Smooth muscle cell (in vitro differentiated cells): ENCODE results near the gene NHLRC2. TPM values are rescaled to one million over a fixed set of nuclear protein-coding genes. Genes with fewer than 3 reads are reported as not detected.

Experiments
- DNase-seq: peaks from one replicate; lab custom pipeline; 2025; ENCODE audit not compliant: unreplicated experiment; lab: John Stamatoyannopoulos, UW
- H2AFZ ChIP-seq: fragments of 200-600 bp; sonication (generic); 2 replicates; pipeline ENCODE4 v1.6.0; 2016; ENCODE audit warnings: antibody characterized with exemption, low read depth, mild to moderate bottlenecking
- H3F3A ChIP-seq: fragments of 200-600 bp; sonication (generic); 2 replicates; pipeline ENCODE4 v1.6.0; 2017; ENCODE audit warnings: antibody characterized with exemption, low read depth
- H3K27ac ChIP-seq: fragments of 200-600 bp; sonication (generic); 2 replicates; pipeline ENCODE4 v1.5.1; 2016; ENCODE audit warnings: low read depth, mild to moderate bottlenecking
- H3K27me3 ChIP-seq: fragments of 200-600 bp; sonication (generic); 2 replicates; pipeline ENCODE4 v1.6.1; 2016; ENCODE audit warnings: low read depth, mild to moderate bottlenecking
- H3K36me3 ChIP-seq: fragments of 200-600 bp; sonication (generic); 2 replicates; pipeline ENCODE4 v1.5.1; 2016; ENCODE audit warnings: low read depth
- H3K4me1 ChIP-seq: fragments of 200-600 bp; sonication (generic); 2 replicates; pipeline ENCODE4 v1.5.1; 2016; ENCODE audit warnings: low read depth
- H3K4me2 ChIP-seq: fragments of 200-600 bp; sonication (generic); 2 replicates; pipeline ENCODE4 v1.6.0; 2016; ENCODE audit warnings: mild to moderate bottlenecking
- H3K4me3 ChIP-seq: fragments of 200-600 bp; sonication (generic); 2 replicates; pipeline ENCODE4 v1.5.1; 2016; ENCODE audit warnings: mild to moderate bottlenecking
- H3K79me2 ChIP-seq: fragments of 200-600 bp; sonication (generic); 2 replicates; pipeline ENCODE4 v1.6.0; 2016; ENCODE audit warnings: low read depth, mild to moderate bottlenecking
- H3K9ac ChIP-seq: fragments of 200-600 bp; sonication (generic); 2 replicates; pipeline ENCODE4 v1.6.0; 2016; ENCODE audit warnings: low read depth
- H3K9me3 ChIP-seq: fragments of 200-600 bp; sonication (generic); replicated peaks from 2 replicates; pipeline ENCODE4 v1.5.1; 2016; ENCODE audit warnings: low read depth
- H4K20me1 ChIP-seq: fragments of 200-600 bp; sonication (generic); 2 replicates; pipeline ENCODE4 v1.6.0; 2016; ENCODE audit warnings: low read depth
- CTCF ChIP-seq: fragments of 200-600 bp; sonication (generic); IDR thresholded peaks from 2 replicates; pipeline ENCODE4 v1.5.1; 2017; ENCODE audit warnings: borderline replicate concordance, mild to moderate bottlenecking, antibody characterized with exemption; ENCODE audit not compliant: insufficient read depth, poor library complexity, severe bottlenecking
- WGBS: methylation state at CpG from one replicate; pipeline ENCODE4 v1.1.7; 2016; ENCODE audit warnings: low lambda C conversion rate; 5-methylcytosine and 5-hydroxymethylcytosine counted together
- polyA plus RNA-seq: library from polyadenylated mRNA; unstranded; fragments of >200 nt; fragmentation: Nextera tagmentation; extraction: Ambion mirVana; gene quantifications from 2 replicates; pipeline ENCODE4 v1.2.1, GENCODE V29; 2016
- total RNA-seq: library from RNA; depleted of rRNA; stranded (reverse); fragments of >200 nt; gene quantifications from 2 replicates; pipeline ENCODE4 v1.2.3, GENCODE V29; 2014

The NHLRC2 gene
- total and polyA plus RNA-seq, 2 experiments from 2014 or later: 5.1 to 14.4 TPM

GRCh38 chr10:113895018-113895417 is 40.6 kb downstream of the NHLRC2 start:
- H3K4me2 ChIP-seq: no peak overlapping the region
- no peaks in the 10 kb centered on the region for H3K79me2 ChIP-seq
- no peak overlapping the region for H3K4me3 ChIP-seq
- no peak for DNase-seq
- peaks cover 11% of the 10 kb centered on the region for H4K20me1 ChIP-seq
- H3F3A ChIP-seq: no peaks in the 10 kb centered on the region
- no peak overlapping the region for H3K9ac ChIP-seq
- no peaks in the 10 kb centered on the region for H3K4me1 ChIP-seq
- no peaks in the 10 kb centered on the region for H3K9me3 ChIP-seq
- TF ChIP-seq CTCF: no peak
- H2AFZ ChIP-seq: no peak overlapping the region
- no peak overlapping the region for H3K27ac ChIP-seq
- H3K36me3 ChIP-seq: no peaks in the 10 kb centered on the region
- no peaks in the 10 kb centered on the region for H3K27me3 ChIP-seq

GRCh38 chr10:113897693-113898618 is 43.5 kb downstream of the NHLRC2 start:
- H3K27me3 ChIP-seq: no peaks in the 10 kb centered on the region
- peaks cover 4% of the 10 kb centered on the region for H3K36me3 ChIP-seq
- peaks cover 6% of the 10 kb centered on the region for H4K20me1 ChIP-seq
- no peak overlapping the region for H3K9ac ChIP-seq
- H3K79me2 ChIP-seq: no peaks in the 10 kb centered on the region
- no peaks in the 10 kb centered on the region for H3K9me3 ChIP-seq
- no peak for DNase-seq
- no peak for TF ChIP-seq CTCF
- 92% methylated on average over 6 of the region's 6 CpGs for WGBS
- no peaks in the 10 kb centered on the region for H3K4me1 ChIP-seq
- no peak overlapping the region for H2AFZ ChIP-seq
- no peak overlapping the region for H3K4me2 ChIP-seq
- no peak overlapping the region for H3K27ac ChIP-seq
- no peaks in the 10 kb centered on the region for H3F3A ChIP-seq
- H3K4me3 ChIP-seq: no peak overlapping the region

- Histone ChIP-seq H3K27ac (no peak overlapping the region), H3K36me3 (peaks cover 11% of the 10 kb centered on the region), H3K79me2 (no peaks in the 10 kb centered on the region), H3K9me3 (no peaks in the 10 kb centered on the region), H3F3A (no peaks in the 10 kb centered on the region), H3K27me3 (no peaks in the 10 kb centered on the region), H3K4me3 (no peak overlapping the region), H3K4me2 (no peak overlapping the region), H3K9ac (no peak overlapping the region), H4K20me1 (peaks cover 4% of the 10 kb centered on the region), H2AFZ (no peak overlapping the region), H3K4me1 (no peaks in the 10 kb centered on the region)
- no peak for TF ChIP-seq CTCF
- WGBS: 86% methylated on average over 2 of the region's 2 CpGs
- no peak for DNase-seq
These were observed 45.6 kb downstream of the NHLRC2 start for GRCh38 chr10:113899952-113900598.

- Histone ChIP-seq H3K9me3 (no peaks in the 10 kb centered on the region), H3F3A (no peaks in the 10 kb centered on the region), H3K9ac (no peak overlapping the region), H3K27ac (no peak overlapping the region), H3K4me2 (no peak overlapping the region), H3K79me2 (no peaks in the 10 kb centered on the region), H3K36me3 (peaks cover 14% of the 10 kb centered on the region), H3K27me3 (no peaks in the 10 kb centered on the region), H3K4me1 (no peaks in the 10 kb centered on the region), H4K20me1 (no peaks in the 10 kb centered on the region), H3K4me3 (no peak overlapping the region), H2AFZ (no peak overlapping the region)
- WGBS: 97% methylated on average over 1 of the region's 1 CpG
- DNase-seq: no peak
- no peak for TF ChIP-seq CTCF
These were observed 51.3 kb downstream of the NHLRC2 start for GRCh38 chr10:113905756-113906155.
